GM19324 (cell line): ENCODE data around the gene RNF217.
A peak's percentile ranks its signal among the peaks of the same experiment; 100 is the strongest.
"Not testable (repeated sequence)": the region's sequence is repeated elsewhere in the genome, so short reads cannot be mapped to it uniquely, and the experiment has no call there.

ENCODE experiments used
- ATAC-seq: cut with Tn5 transposase; IDR thresholded peaks from one replicate; pipeline ENCODE4 v1.9.1; 2021; ENCODE audit warnings: mild to moderate bottlenecking, moderate library complexity; ENCODE audit not compliant: unreplicated experiment, low FRiP score

RNF217 gene, protein sequence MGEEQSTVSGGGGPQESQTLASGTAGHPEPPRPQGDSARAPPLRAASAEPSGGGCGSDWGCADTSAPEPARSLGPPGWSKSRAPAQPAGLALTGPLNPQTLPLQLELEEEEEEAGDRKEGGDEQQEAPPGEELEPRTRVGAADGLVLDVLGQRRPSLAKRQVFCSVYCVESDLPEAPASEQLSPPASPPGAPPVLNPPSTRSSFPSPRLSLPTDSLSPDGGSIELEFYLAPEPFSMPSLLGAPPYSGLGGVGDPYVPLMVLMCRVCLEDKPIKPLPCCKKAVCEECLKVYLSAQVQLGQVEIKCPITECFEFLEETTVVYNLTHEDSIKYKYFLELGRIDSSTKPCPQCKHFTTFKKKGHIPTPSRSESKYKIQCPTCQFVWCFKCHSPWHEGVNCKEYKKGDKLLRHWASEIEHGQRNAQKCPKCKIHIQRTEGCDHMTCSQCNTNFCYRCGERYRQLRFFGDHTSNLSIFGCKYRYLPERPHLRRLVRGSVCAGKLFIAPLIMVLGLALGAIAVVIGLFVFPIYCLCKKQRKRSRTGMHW

DNA sequence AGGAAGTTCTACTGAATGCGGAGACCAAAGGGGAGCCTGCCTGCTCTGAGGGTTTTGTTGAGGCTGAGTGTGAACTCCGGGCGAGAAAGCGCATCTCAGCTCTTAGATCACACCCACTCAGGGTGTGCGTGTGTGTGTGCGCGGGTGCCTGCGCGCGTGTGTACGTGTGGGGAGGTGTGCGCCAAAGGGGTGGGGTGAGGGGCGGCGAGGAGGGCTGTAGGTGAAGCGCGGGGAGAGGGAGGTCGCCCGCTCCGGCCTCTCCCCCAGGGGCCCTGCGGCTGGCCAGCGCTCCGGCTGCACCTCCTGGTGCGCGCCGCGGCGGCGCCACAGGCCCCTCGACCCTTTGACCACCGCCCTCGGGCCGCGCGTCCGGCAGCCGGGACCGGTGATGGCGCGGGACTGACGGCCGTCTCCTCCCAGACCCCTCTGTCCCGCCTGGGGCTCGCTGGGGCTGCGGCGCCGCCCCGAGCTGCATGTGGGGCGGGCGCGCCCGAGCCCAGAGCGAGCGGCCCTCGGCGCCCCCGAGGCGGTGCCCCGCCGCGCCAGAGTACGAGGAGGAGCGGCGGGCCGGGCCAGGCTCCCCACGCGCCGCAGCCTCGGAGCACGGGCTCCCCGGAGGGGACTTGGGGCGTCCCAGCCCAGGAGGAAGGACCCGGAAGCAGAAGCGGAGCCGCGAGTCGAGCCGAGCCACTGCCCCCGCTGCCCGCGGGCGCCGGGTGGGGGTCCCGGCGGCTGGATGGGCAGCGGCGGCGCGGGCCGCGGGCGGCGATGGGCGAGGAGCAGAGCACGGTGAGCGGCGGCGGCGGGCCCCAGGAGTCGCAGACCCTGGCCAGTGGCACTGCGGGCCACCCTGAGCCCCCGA, at the start of gene RNF217:
Gene RNF217 (plus strand): TSS at position 661 of the 862 bp plus-strand sequence. CDS start 108 bp downstream, at position 769.
- peak; percentile 52 for ATAC-seq

DNA sequence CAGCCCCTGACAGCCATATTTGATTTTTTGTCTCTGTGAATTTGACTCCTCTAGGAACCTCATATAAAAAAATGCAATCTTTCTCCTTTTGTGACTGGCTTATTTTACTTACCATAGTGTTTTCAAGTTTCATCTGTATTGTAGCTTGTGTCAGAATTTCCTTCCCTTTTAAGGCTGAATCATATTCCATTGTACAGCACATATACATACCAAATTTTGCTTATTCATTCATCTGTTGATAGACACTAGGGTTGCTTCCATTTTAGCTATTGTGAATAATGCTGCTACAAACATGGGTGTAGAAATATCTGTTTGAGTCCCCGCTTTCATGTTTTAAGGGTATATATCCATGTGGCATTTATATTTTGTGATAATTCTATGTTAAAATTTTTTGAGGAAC, 49.2 kb upstream of the RNF217 start:
- no peak for ATAC-seq

DNA sequence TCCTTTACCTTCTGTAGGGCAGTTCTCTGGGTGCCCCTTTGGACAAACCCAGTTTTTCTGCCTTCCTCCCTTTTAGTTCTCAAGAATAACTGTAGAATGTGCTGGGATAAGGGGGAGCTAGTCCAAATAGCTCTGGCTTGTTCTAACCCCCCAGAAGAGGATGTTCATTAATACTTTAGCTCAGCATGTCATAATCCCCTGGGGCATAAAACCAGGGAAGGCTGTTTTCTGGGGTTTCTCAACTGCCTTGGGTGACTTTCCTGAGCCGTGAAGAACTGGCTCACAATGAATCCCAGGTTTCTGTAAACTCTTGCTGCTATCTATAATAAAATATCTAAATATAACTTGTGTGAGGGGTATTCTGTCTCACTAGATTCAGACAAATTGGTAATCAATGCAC, 44.5 kb upstream of the RNF217 start:
- no peak for ATAC-seq

DNA sequence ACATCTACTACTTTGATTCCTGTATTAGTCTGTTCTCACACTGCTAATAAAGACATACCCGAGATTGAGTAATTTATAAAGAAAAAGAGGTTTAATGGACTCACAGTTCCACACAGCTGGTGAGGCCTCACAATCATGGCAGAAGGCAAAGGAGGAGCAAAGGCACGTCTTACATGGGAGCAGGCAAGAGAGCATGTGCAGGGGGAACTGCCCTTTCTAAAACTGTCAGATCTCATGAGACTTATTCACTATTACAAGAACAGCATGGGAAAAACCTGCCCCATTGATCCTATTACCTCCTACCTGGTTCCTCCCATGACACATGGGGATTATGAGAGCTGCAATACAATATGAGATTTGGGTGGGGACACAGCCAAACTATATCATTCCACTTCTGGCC, 42.5 kb upstream of the RNF217 start:
- not testable (repeated sequence) for ATAC-seq

DNA sequence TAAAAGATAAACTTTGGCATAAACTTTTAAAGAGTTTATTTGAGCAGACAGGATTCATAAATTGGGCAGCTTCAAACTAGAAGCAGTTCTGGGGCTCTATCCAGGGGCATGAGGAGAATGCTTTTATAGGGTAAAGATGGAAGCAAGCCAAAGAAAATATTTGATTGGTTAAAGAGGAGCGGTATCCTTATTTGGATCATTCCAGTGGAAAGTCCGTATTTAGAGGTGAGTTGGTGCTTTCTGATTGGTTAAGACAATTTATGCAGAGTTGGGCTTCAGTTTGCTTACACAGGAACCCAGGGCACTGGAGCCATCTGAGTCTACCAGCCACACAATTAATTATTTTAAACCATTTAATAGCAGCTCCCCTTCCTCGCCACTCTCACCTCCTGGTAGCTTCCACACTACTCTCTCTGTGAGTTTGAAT, 37.9 kb upstream of the RNF217 start:
- ATAC-seq = no peak

DNA sequence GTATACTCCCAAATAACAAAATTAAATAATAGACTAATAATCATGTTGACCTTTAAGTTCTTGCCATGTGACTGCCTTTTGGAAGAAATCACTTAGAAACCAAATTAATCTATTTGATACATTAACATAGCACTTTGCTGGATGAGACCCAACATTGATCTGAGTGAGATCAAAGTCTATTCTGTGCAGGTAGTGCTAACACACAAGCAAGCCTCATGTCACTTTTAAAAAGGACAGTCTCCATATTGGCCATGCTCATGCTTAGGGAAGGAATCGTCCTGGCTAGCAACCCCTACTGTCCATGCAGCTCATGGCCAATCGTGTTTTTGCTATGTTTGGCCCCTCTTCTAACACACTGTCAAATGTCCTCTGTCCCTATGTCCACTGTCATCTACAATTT, 35.8 kb upstream of the RNF217 start:
- ATAC-seq = no peak

DNA sequence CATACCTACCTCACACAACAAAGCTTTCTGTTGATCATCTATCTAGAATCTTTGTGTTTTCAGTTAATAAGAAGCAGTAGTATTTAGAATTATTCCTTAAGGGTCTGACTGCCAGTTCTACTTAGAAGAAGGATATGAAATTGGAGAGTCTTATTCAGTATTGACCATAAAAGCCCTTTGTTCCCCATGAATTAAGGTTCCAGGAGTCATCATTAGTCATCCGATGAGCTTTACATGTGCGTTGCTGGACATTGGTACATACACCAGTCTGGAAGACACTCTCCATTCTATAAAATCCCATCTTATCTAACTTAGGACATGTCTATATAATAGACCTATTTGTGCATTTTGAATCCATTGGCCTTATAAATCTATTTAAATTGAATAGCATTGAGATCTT, 34.4 kb upstream of the RNF217 start:
- no peak for ATAC-seq

DNA sequence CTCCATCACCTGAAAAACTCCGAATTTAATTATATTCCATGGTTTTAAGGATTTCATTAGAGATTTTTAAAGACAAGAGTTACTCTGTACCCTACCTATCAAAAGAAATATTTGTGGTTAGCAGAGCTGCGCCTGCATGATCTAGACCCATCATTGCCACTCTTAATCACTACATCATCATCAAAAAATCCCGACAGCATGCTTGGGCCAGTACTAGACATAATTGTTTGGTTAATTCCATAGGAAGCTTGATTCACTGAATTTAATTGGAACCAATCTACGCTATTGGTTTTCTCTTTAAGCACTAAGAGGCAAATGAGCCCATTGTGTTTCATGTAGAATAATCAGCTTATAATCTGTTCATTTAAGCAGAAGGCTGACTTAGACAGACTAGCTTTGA, 33.4 kb upstream of the RNF217 start:
- ATAC-seq = no peak

DNA sequence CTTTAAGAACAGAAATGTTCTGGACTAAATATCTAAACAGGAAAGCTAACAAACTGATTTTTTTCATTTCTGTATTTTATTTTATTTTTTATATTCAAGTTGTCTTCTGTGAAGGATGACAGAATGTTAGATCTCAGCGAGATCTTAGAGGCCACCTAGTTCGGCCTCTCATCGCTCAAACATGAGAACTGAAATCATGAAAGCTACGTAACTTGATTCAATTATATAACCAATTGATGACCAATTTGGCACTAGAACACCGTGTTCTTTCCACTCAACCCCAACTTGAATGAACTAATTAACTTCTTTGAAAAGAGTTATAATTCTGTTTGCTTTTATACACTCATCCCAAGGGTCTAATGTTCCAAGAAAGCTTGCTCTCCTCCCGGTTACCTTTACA, 24.6 kb upstream of the RNF217 start:
- ATAC-seq = no peak

DNA sequence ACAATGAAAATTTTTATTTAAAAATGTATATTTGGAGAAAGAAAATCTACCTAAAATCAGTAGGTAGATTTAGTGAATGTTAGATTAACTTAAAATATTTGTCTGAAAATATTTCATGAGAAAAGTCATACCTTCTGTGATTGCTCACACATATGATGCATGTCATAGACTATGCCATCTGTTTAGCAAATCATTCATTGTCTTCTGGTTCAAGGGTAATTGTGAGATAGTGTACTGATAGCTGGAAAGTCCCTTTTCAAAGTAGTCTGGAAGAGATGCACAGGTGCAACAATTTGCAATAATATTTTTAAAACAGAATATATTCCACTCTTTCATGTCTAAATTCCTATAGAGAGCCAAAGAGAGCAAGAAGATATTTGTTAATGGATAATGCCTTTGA, 21.0 kb upstream of the RNF217 start:
- ATAC-seq = no peak

DNA sequence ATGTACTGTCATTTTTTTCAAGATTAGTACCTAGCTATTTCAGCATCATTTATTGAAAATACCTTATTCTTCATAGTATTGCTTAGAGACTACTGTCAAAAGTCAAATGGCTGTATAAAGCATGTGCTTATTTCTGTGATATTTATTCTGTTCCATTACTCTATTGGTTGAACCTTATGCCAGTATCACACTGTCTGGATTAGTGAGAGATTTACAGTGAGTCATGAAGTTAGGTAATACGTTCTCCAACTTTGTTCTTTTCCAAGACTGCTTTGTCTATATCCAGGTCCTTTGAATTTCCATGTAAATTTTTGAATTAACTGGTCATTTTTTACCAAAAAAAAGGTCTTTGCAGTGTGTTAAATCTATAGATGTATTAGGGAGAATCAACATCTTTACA, 18.6 kb upstream of the RNF217 start:
- ATAC-seq = no peak

DNA sequence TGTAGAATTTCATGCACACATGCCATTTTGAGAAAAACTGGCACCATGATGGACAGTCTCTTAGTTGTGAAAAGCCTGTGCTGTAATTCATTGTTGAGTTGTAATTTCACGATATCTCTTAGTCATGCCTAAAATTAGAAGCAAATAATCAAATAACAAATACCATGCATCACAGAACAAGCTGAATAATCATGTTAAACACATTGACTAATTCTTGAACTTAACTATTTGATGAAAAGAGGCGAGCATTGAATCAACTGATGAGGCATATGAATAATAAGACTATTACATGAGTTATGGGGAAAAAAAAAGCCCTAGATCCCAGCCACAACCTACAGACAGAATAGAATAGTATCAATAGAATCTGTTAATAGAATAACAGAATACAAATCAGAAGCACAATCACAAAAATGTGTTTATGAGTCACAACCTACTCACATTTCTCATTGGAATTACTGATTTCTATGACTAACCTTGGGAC, 14.2 kb upstream of the RNF217 start:
- ATAC-seq = no peak

DNA sequence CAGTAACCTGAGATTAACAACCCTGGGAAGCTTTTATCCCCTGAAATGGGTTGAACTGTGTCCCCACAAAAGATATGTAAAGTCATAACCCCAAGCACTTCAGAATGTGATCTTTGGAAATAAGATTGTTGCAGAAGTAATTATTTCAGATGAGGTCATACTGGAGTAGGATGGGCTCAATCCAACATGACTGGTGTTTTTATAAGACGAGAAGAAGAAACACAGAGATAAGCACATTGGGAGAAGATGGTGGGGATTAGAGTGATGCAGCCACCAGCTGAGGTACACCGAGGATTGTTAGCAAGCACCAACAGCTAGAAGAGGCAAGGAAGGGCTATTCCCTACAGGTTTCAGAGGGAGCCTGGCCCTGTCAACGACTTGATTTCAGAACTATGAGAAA, 12.5 kb upstream of the RNF217 start:
- ATAC-seq = no peak

DNA sequence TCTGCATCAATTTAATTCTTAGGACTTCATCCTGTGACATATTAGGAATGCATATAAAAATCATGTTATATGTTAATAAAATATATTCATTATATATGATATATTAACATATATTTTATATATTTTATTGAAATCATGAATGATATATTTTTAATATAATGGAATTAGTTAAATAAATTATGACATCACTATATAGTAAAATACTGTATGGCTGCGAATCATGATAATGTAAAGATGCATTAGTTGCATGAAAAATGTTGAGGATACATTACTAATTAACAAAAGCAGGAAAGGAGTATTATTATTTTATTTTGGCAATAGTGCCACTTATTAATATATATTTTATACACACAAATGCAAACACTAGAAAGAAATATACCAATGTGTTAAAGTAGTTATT, 8.4 kb upstream of the RNF217 start:
- ATAC-seq = no peak

DNA sequence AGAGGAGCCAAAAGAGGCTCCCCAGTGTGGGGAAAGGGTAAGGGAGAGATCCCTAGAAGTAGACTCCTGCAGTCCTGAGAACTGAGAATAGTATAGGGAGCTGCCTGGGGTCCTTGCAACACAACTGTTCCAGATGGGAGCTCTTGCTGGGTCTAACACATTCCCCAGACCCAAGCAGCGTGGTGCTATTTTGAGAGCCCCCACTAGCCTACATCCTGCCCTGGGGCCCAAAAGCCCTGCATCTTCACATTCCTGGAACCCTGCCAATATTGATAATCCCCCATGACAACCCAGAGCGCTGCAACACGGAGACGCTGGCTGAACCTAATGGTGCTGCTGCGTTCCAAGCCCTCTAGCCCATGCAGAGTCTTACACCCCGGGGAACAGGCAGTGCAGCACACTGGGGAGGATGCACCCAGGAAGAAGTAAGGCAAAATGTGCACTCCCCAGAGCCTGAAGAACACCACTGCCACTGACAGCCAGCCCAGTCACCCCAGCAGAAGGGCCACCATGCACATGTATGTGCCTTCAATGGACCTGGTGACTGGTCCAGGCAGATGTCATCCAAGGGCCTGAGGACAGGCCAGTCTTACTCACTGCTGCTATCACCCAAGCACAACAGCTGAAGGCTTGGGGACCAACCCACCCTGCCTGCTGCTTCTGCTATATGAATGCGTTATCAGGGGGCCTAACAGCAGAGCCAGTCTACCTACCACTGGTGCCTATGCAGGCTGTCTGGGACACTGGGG, 7.0 kb upstream of the RNF217 start:
- ATAC-seq = no peak

DNA sequence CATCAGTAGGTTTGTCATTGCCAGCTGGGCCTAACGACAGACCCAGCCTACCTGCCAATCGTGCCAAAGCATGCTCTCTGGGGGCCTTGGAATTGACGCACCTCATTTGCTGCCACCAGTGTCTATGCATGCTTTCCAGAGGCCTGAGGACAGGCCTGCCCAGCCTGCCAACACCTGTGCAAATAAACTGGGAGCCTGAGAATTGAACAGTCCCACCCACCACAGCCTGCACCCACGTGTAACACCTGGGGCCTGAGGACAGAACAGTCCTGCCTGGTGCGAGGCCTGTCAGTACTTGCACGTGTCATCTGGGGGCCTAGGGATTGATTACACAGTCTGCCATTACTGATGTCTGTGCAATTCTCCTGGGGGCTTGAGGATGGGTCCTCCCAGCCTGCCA, 6.2 kb upstream of the RNF217 start:
- no peak for ATAC-seq

DNA sequence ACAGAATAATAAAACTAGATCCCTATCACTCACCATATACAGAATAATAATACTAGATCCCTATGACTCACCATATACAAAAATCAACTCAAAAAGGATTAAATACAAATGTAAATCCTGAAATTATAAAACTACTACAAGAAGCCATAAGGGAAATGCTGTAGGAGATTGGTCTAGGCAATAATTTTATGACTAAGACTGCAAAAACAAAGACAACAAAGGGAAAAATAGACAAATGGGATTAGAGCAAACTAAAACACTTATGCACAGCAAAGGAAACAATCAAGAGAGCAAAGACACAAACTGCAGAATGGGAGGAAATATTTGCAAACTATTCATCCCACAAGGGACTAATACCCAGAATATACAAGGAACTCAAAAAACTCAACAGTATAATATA, 4.1 kb upstream of the RNF217 start:
- no peak for ATAC-seq

DNA sequence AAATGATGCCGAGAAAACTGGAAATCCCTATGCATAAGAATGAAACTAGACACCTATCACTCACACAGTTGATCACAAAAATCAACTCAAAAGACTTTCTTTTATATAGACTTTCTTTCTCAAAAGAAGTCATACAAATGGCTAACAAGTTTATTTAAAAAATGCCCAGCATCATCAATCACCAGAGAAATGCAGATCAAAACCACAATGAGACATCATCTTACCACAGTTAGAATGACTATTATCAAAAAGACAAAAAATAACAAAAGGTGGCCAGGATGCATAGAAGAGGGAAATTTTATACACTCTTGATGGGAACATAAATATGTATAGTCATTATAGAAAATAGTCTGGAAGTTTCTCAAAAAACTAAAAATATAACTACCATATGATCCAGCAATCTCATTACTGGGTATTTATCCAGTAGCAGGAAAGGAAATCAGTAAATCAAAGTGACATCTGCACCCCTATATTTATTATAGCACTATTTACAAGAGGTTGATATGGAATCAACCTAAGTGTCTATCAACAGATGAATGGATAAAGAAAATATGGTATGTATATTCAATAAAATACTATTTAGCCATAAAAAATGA, 3.4 kb upstream of the RNF217 start:
- no peak for ATAC-seq

DNA sequence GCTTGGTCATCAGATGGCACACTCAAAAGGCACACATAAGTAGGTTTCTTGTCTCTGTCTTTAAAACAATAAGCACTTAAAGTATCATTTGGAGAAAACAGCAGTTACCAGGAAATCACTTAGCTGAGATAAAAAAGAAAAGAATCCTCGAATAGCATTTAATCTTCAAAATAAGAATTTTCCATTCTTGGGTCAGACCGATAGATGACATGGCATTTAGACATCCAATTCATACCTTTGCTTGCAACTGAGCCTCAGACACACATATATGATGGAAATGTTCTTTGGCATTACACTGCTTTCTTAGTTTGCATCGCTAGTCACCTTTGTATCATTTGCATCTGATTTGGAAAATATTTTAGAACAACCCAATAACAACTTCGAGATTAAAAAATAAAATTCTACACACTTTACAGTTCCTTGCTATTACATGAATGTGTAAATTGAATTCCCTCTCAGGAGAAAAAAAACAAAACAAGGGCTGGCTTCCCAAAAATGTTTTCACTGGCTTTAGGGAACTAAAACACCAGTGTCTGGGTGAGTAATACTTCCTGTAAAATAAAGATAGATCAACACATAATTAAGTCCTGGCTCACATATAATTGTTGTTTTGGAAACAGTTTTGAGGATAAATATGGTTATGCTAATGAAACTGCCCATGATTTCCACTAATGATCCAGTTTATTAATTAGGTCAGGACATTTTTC, 1.3 kb upstream of the RNF217 start:
- no peak for ATAC-seq

DNA sequence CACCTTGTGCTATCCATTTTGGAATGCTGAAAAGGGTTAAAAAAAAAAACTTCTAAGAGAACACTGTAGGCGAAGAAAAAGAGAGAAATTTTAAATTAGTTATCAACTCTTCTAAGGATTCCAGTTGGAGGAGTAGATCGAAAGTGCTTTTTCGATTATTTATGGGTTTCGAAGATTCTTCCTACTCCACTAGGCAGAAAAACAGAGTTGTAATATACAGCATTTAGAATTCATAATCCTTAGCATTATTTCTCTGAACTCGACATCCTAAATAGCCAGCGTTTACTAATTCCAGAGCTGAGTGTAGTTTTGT, 817 bp upstream of the RNF217 start:
- no peak for ATAC-seq
